HG02571 (cell line): ENCODE results near the gene KIR2DL4.
"Not testable (repeated sequence)": the region's sequence is repeated elsewhere in the genome, so short reads cannot be mapped to it uniquely, and the experiment has no call there.

Source experiments
- ATAC-seq: cut with Tn5 transposase; IDR thresholded peaks from one replicate; pipeline ENCODE4 v1.9.1; 2021; ENCODE audit warnings: mild to moderate bottlenecking, moderate library complexity; ENCODE audit not compliant: unreplicated experiment

The KIR2DL4 gene

DNA sequence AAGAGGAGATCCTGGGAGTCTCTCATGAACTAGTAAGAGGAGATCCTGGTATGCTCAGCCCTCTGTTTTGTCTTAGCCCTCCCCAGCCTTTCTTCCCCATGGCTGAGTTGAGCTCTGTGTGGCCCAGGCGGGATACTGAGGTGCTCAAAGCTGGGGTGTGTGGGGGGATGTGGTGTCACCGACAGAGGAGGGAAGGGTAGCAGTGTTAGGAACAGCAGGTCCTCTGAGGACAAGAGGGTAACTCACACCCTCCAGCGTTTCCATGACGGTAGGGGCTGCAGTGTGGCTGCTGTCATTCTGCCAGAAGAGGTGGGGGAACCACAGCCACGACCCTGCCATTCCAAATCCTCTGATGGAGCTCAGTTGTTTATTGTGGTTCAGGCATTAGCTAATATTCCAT is 691 bp downstream of the KIR2DL4 start:
- ATAC-seq: no peak

DNA sequence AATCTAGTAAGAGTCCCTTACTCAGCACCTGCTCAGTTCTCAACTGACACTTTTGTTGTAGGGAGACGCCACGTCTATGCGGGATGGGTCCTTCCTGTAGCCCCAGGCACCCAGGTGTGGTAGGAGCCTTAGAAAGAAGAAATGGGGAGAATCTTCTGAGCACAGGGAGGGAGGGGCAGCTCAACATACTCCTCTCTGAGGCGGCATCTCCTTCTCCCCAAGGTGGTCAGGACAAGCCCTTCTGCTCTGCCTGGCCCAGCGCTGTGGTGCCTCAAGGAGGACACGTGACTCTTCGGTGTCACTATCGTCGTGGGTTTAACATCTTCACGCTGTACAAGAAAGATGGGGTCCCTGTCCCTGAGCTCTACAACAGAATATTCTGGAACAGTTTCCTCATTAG is 1.2 kb downstream of the KIR2DL4 start:
- no peak for ATAC-seq

DNA sequence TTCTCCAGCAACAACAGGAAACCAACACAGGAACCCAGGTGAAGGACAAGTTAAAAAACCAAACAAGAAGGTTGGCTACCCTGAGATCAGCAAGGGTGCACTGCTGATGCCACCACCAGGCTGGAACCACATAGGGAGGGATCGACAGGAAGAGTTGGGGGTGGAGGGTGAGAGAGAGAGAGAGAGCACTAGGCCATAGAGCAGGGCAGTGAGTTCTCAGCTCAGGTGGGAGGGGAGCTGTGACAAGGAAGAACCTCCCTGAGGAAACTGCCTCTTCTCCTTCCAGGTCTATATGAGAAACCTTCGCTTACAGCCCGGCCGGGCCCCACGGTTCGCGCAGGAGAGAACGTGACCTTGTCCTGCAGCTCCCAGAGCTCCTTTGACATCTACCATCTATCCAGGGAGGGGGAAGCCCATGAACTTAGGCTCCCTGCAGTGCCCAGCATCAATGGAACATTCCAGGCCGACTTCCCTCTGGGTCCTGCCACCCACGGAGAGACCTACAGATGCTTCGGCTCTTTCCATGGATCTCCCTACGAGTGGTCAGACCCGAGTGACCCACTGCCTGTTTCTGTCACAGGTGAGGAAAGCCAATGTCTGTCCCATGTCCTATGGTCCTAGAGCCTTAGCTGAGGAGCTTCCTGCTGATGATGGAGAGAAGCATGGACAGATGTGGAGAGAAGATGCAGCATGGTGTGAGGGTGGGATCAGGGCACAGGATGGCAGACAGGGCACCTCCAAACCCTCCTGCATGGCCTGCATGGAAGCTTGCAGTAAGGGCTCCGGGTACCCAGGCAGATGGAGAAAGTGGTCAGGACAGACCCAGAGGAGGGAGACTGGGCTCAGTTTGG is 2.5 kb downstream of the KIR2DL4 start:
- no peak for ATAC-seq

DNA sequence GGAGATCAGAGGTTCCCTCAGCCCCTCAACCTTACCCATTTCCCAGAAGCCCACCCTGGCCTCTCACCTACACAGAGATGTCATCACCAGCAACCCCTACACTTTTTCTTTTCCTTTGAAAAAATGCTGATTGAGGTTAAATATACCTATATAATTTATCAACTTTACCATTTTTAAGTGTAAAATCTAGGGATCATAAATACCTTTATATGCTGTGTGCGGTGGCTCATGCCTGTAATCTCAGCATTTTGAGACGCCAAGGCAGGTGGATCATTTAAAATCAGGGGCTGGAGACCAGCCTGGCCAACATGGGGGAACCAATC is 3.1 kb downstream of the KIR2DL4 start:
- no peak for ATAC-seq

DNA sequence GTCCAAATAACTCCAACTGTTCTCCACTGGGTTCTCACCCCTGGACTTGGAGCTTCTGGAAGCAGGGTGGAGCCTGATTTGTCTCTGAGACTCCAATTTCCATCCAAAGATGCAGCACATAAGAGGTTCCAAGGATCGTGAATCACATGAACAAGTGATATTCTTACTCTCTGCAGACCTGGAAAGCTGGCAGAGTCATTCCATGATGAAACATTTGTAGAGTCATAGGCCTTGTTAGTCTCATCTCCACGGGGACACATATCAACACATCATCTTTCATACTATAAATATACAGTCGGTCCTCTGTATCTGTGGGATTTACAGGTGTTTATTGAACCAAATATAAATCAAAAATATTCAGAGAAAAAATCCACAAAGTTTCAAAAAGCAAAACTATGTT is 11.2 kb downstream of the KIR2DL4 start:
- not testable (repeated sequence) for ATAC-seq

DNA sequence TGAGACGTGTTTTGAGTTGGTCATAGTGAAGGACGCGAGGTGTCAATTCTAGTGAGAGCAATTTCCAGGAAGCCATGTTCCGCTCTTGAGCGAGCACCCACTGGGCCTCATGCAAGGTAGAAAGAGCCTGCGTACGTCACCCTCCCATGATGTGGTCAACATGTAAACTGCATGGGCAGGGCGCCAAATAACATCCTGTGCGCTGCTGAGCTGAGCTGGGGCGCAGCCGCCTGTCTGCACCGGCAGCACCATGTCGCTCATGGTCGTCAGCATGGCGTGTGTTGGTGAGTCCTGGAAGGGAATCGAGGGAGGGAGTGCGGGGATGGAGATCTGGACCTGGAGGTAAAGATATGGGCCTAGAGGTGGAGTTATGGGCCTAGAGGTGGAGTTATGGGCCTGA is 12.8 kb downstream of the KIR2DL4 start, which contains the start of gene KIR3DL1:
TSS of gene KIR3DL1 (plus strand) at position 218 of the 400 bp plus-strand sequence.
- ATAC-seq: not testable (repeated sequence)

DNA sequence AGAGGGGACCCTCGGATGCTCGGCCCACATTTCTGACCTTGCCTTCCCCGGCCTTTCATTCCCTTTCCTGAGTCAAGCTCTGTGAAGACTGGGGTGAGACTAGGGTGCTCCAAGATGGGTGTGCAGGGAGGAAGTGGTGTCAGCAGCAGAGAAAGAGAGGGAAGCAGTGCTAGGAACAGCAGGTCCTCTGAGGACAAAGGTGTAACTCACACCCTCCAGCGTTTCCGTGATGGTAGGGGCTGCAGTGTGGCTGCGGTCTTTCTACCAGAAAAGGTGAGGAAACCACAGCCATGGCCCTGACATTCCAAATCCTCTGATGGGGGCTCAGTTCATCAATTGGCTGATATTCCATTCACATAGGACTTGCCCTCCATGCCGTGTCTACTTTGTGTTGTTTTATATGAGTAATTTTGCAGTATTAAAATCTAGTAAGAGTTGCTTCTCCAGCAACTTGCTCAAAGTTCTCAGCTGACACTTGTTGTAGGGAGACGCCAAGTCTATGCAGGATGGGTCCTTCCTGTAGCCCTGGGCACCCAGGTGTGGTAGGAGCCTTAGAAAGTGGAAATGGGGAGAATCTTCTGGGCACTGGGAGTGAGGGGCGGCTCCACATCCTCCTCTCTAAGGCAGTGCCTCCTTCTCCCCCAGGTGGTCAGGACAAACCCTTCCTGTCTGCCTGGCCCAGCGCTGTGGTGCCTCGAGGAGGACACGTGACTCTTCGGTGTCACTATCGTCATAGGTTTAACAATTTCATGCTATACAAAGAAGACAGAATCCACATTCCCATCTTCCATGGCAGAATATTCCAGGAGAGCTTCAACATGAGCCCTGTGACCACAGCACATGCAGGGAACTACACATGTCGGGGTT is 14.5 kb downstream of the KIR2DL4 start:
- no peak for ATAC-seq

DNA sequence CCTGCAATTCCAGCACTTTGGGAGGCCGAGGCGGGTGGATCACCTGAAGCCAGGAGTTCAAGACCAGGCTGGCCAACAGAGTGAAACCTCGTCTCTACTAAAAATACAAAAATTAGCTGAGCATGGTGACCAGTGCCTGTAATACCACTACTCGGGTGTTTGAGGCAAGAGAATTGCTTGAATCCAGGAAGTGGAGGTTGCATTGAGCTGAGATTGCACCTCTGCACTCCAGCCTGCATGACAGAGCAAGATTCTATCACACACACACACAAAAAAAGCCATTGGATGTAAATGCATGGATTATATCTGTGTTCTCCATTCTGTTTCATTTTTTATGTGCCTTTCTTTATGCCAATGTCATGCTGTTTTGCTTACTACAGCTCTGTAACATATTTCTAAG is 21.0 kb downstream of the KIR2DL4 start:
- not testable (repeated sequence) for ATAC-seq

DNA sequence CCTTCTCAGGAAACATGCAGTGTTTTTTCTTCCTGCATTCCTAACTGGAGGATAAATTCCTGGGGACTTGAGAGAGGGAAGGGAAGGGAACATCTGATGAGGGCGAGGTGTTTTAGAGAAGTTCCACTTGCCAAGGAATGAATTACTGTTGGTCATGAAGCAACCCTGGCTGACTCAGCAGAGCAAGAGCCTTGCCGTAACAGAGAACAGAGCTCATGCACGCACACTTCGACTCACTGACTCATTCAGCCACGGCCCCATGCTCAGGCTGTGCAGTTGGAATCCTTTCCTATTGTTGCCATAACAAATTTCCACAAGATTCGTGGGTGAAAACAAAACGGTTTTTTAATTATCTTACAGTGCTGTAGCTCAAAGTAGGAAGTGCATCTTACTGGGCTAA is 21.9 kb downstream of the KIR2DL4 start:
- ATAC-seq: not testable (repeated sequence)

DNA sequence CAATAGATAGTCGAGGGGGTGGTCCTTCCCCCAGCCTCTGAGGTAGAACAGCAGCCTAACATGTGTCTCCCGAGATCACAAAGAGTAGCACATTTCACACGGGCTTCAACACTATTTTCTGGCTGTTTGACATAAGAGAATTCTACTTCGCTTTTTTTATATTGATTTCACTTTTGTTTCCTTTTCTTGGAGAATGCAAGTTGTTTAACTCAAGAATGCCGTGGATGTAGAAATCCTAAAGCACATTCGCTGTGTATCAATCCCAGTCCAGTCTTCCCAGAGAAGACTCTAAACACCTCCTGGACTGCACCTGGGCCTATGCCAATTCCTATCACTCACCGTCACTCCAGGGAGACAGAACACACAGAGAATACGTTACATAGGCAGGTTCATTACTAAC is 24.7 kb downstream of the KIR2DL4 start:
- not testable (repeated sequence) for ATAC-seq

DNA sequence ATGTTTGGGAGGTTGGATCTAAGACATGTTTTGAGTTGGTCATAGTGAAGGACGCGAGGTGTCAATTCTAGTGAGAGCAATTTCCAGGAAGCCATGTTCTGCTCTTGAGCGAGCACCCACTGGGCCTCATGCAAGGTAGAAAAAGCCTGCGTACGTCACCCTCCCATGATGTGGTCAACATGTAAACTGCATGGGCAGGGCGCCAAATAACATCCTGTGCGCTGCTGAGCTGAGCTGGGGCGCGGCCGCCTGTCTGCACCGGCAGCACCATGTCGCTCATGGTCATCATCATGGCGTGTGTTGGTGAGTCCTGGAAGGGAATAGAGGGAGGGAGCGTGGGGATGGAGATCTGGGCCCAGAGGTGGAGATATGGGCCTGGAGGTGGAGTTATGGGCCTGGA is 29.1 kb downstream of the KIR2DL4 start, which contains the start of gene KIR2DS4:
TSS of gene KIR2DS4 (plus strand) at position 181 of the 400 bp plus-strand sequence.
- ATAC-seq: not testable (repeated sequence)

DNA sequence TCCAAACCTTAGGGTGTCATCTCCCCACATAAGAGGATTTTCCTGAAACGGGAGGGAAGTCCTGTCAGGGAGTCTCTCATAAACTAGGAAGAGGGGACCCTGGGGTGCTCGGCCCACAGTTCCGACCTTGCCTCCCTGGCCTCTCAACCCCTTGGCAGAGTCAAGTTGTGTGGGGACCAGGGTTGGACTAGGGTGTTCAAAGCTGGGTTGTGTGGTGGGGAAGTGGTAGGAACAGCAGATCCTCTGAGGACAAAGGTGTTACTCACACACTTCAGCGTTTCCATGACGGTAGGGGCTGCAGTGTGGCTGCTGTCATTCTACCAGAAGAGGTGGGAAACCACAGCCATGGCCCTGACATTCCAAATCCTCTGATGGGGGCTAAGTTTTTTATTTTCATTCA is 31.7 kb downstream of the KIR2DL4 start:
- ATAC-seq: not testable (repeated sequence)

DNA sequence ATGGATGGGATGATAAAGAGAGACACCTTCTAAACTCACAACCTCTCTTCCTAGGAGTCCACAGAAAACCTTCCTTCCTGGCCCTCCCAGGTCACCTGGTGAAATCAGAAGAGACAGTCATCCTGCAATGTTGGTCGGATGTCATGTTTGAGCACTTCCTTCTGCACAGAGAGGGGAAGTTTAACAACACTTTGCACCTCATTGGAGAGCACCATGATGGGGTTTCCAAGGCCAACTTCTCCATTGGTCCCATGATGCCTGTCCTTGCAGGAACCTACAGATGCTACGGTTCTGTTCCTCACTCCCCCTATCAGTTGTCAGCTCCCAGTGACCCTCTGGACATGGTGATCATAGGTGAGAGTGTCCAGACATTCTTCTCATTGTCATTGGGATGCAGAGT is 34.1 kb downstream of the KIR2DL4 start:
- ATAC-seq: not testable (repeated sequence)

DNA sequence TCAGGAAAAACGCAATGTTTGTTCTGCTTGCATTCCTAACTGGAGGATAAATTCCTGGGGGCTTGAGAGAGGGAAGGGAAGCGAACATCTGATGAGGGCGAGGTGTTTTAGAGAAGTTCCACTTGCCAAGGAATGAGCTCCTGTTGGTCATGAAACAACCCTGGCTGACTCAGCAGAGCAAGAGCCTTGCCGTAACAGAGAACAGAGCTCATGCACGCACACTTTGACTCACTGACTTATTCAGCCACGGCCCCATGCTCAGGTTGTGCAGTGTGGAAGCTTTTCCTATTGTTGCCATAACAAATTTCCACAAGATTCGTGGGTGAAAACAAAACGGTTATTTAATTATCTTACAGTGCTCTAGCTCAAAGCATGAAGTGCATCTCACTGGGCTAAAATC is 39.8 kb downstream of the KIR2DL4 start:
- not testable (repeated sequence) for ATAC-seq

DNA sequence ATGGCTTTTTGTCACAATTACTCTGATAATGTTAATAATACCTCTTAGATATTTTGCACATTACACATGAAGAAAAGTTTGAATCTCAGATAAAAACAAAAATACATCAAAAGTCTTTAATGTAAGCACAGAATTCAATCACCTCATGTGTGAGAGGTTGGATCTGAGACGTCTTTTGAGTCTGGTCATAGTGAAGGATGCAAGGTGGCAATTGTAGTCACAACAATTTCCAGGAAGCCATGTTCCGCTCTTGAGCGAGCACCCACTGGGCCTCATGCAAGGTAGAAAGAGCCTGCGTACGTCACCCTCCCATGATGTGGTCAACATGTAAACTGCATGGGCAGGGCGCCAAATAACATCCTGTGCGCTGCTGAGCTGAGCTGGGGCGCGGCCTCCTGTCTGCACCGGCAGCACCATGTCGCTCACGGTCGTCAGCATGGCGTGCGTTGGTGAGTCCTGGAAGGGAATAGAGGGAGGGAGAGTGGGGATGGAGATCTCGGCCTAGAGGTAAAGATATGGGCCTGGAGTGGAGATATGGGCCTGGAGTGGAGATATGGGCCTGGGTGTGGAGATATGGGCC is 46.7 kb downstream of the KIR2DL4 start, which contains the start of gene KIR3DL2:
TSS of gene KIR3DL2 (plus strand) at position 383 of the 580 bp plus-strand sequence. CDS start at position 416, 33 bp downstream.
- not testable (repeated sequence) for ATAC-seq

DNA sequence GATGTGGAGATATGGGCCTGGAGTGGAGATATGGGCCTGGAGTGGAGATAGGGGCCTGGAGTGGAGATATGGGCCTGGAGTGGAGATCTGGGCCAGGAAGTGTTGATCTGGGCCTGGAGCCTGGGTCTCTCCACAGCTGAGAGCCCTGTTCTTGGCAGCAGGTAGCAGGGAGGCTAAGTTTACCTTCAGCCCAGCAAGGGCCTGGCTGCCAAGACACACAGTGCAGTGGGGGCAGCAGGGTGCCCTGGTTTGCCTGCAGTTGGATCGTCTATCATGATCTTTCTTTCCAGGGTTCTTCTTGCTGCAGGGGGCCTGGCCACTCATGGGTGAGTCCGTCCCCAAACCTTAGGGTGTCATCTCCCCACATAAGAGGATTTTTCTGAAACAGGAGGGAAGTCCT is 47.5 kb downstream of the KIR2DL4 start:
- no peak for ATAC-seq

DNA sequence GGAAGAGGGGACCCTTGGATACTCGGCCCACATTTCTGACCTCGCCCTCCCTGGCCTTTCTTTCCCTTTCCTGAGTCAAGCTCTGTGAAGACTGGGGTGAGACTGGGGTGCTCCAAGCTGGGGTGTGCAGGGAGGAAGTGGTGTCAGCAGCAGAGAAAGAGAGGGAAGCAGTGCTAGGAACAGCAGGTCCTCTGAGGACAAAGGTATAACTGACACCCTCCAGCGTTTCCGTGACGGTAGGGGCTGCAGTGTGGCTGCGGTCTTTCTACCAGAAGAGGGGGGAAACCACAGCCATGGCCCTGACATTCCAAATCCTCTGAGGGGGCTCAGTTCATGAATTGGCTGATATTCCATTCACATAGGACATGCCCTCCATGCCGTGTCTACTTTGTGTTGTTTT is 47.9 kb downstream of the KIR2DL4 start:
- no peak for ATAC-seq

DNA sequence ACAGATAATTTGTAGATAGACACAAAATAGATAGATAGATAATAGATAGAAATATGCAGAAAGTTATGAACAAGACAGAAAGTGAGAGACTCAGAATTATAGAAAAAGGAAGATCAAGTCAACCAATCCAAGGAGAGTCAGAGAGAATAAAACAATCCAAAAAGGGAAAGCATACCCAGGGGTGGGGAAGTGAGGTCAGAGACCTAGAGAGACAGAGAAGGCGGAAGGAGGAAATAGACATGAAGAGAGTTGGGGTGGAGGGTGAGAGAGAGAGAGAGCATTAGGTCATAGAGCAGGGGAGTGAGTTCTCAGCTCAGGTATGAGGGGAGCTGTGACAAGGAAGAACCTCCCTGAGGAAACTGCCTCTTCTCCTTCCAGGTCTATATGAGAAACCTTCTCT is 51.8 kb downstream of the KIR2DL4 start:
- ATAC-seq: not testable (repeated sequence)

DNA sequence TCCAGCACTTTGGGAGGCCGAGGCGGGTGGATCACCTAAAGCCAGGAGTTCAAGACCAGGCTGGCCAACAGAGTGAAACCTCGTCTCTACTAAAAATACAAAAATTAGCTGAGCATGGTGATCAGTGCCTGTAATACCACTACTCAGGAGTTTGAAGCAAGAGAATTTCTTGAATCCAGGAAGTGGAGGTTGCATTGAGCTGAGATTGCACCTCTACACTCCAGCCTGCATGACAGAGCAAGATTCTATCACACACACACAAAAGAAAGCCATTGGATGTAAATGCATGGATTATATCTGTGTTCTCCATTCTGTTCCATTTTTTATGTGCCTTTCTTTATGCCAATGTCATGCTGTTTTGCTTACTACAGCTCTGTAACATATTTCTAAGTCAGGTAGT is 55.1 kb downstream of the KIR2DL4 start:
- not testable (repeated sequence) for ATAC-seq

DNA sequence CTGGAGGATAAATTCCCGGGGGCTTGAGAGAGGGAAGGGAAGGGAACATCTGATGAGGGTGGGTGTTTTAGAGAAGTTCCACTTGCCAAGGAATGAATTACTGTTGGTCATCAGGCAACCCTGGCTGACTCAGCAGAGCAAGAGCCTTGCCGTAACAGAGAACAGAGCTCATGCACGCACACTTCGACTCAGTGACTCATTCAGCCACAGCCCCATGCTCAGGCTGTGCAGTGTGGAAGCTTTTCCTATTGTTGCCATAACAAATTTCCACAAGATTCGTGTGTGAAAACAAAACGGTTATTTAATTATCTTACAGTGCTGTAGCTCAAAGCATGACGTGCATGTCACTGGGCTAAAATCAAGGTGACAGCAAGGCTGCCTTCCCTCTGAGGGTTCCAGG is 56.0 kb downstream of the KIR2DL4 start:
- not testable (repeated sequence) for ATAC-seq

DNA sequence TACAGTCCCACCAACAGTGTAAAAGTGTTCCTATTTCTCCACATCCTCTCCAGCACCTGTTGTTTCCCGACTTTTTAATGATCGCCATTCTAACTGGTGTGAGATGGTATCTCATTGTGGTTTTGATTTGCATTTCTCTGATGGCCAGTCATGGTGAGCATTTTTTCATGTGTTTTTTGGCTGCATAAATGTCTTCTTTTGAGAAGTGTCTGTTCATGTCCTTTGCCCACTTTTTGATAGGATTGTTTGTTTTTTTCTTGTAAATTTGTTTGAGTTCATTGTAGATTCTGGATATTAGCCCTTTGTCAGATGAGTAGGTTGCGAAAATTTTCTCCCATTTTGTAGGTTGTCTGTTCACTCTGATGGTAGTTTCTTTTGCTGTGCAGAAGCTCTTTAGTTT is 60.0 kb downstream of the KIR2DL4 start:
- not testable (repeated sequence) for ATAC-seq
